Ovary (tissue), 9 donors: ENCODE measurements around the gene LAPTM5. TPM values are rescaled to one million over a fixed set of nuclear protein-coding genes. Genes with fewer than 3 reads are reported as not detected.

ENCODE experiments used
- DNase-seq, 5 donors: peaks; one replicate each; pipeline ENCODE4 v3.0.0-alpha.2; 2019 to 2020
- H3K27ac ChIP-seq, 2 donors: fragments of 200-600 bp; one replicate each; pipeline versions ENCODE4 v1.5.1 to v1.8.0; 2019 to 2022
- H3K27me3 ChIP-seq: fragments of 200-600 bp; one replicate; pipeline ENCODE4 v1.8.0; 2022
- H3K36me3 ChIP-seq: fragments of 200-600 bp; sonication (generic); one replicate; pipeline ENCODE4 v1.5.1; 2019
- H3K4me1 ChIP-seq: one replicate; pipeline ENCODE4 v1.8.1; 2013; ENCODE audit warnings: mild to moderate bottlenecking, moderate library complexity; ENCODE audit not compliant: insufficient read depth
- H3K4me3 ChIP-seq: fragments of 200-600 bp; sonication (generic); one replicate; pipeline ENCODE4 v1.5.1; 2017
- H3K9me3 ChIP-seq, 2 donors: fragments of 200-600 bp in 1 of 2; sonication (generic) in 1 of 2; one replicate each; pipeline versions ENCODE4 v1.5.1 to v1.8.1; 2013 to 2019; ENCODE audit warnings: mild to moderate bottlenecking in 1 of 2, moderate library complexity in 1 of 2
- EP300 ChIP-seq: sonication (generic); formaldehyde crosslinking; IDR thresholded peaks from one replicate; pipeline ENCODE4 v1.6.1; 2017; ENCODE audit warnings: antibody characterized with exemption
- POLR2A ChIP-seq: fragments of 450-650 bp; IDR thresholded peaks from one replicate; pipeline ENCODE4 v1.6.1; 2017; ENCODE audit warnings: antibody characterized with exemption, mild to moderate bottlenecking, moderate library complexity
- WGBS, 3 donors: extraction: QIAGEN DNeasy Blood & Tissue Kit in 1 of 3; methylation state at CpG; one replicate each; pipeline versions ENCODE4 v1.1.5 to v1.1.7; 2013 to 2017; 5-methylcytosine and 5-hydroxymethylcytosine counted together
- intact Hi-C, 4 donors: fragments of 100-400 bp; cut with DNase I; formaldehyde crosslinking; loops; one replicate each; pipeline versions ENCODE4 v1.11.0 to v1.15.1; 2022 to 2023
- polyA plus RNA-seq, 2 donors: library from polyadenylated mRNA; stranded (reverse); fragments of 200-250 nt in 1 of 2; fragments of 350-450 nt in 1 of 2; fragmentation: Illumina TruSeq in 1 of 2; extraction: RNeasy Lipid Tissue Mini Kit (QIAGEN cat#74804) in 1 of 2; gene quantifications; one replicate each; pipeline ENCODE4 v1.2.3, GENCODE V29; 2013 to 2014
- total RNA-seq, 7 donors: library from RNA; depleted of rRNA in 2 of 7; stranded (reverse); fragments of >200 nt in 2 of 7; fragmentation: NEBNext Ultra II Directional in 3 of 7; extraction: Animal tissue kit (Norgen Biotek cat#: 25700) in 3 of 7; gene quantifications; one replicate each; pipeline versions ENCODE4 v1.1.0 to v1.2.4, GENCODE V29; 2016 to 2023
- TF ChIP-seq, protein P1 (sequence below), 3 donors: fragments of 450-650 bp in 2 of 3; fragments of 200-600 bp in 1 of 3; IDR thresholded peaks; one replicate each; pipeline versions ENCODE4 v1.5.1 to v1.8.0; 2016 to 2022; ENCODE audit warnings: antibody characterized with exemption in 3 of 3, mild to moderate bottlenecking in 1 of 3
- donor health status: DM: no; HTN: no; CAD: no; lungs with moderate emphysema.
- donor health status: DM: no; HTN: no; CAD: no.
- donor health status: Bipolar disorder and iron deficiency.
- donor health status: DM: yes; HTN: yes; CAD: no.
- donor health status: DM: no; HTN: no; CAD: no.
- donor health status: DM: yes; HTN: yes; CAD: no.

Gene LAPTM5
- total and polyA plus RNA-seq, 9 donors: 15.3 to 103 (median 20.3) TPM

DNA sequence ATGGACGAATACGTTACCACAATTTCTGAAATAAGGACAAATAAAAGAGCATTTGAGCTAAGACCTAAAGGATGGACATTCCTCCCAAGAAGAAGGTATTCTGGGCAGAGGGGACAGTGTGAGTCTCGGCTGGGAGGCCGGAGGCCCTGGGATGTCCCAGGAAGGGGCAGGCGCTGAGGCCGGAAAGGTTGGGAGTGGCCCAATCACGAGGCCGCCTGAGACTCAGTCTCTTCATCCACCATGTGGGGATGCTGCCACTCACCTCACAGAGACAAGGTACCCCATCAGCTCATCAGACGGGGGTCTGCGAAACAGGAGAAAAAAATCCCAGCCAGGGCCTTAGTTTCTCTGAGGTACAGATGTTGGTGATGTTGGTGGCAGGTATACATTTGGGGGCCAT lies 24.3 kb upstream of the LAPTM5 start:
- 59 to 69% (median 63%) methylated on average over 10 of the region's 10 CpGs for WGBS, 3 donors
- intact Hi-C loops: loop anchor here (1.0 to 10.0 kb wide), 3 partner anchors 129 to 1547 kb away; partner anchors contain the start of genes MECR (in 1 of the 4) and PTPRU (in 1 of the 4)

DNA sequence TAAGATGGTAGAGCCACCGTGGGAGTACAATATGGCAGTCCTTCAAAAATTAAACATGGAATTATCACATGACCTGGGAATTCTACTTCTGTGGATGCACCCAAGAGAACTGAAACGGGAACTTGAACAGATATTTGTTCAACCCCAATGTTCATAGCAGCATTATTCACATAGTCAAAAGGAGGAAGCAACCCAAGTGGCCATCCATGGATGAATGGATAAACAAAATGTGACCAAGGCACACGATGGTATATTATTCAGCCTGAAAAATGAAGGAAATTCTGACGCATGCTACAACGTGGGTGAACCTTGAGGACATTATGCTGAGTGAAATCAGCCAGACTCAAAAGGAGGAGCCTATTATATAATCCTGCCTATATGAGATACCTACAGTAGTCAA lies 22.8 kb upstream of the LAPTM5 start:
- H3K4me1 ChIP-seq: no peaks in the 10 kb centered on the region
- no peaks in the 10 kb centered on the region for H3K36me3 ChIP-seq
- no peak overlapping the region for H3K27ac ChIP-seq
- DNase-seq: no peak
- 36 to 48% (median 40%) methylated on average over 5 of the region's 5 CpGs for WGBS, 3 donors
- no peaks in the 10 kb centered on the region for H3K27me3 ChIP-seq
- intact Hi-C loops: loop anchor here in 3 of 4 donors (5.0 to 10.0 kb wide), 2 partner anchors 132 to 1546 kb away; partner anchors contain the start of genes MECR (in 1 of the 3) and PTPRU (in 1 of the 3)
- no peak for TF ChIP-seq POLR2A
- no peak for TF ChIP-seq EP300
- no peaks in the 10 kb centered on the region for H3K9me3 ChIP-seq
- no peak overlapping the region for H3K4me3 ChIP-seq

More for the DNA sequence above, 24.3 kb upstream of the LAPTM5 start:
- no peaks in the 10 kb centered on the region for H3K4me1 ChIP-seq
- no peak overlapping the region for H3K4me3 ChIP-seq
- no peaks in the 10 kb centered on the region for H3K9me3 ChIP-seq
- no peaks in the 10 kb centered on the region for H3K27me3 ChIP-seq
- TF ChIP-seq EP300 (no peak), POLR2A (no peak)
- no peak for DNase-seq
- no peak overlapping the region for H3K27ac ChIP-seq
- H3K36me3 ChIP-seq: no peaks in the 10 kb centered on the region

DNA sequence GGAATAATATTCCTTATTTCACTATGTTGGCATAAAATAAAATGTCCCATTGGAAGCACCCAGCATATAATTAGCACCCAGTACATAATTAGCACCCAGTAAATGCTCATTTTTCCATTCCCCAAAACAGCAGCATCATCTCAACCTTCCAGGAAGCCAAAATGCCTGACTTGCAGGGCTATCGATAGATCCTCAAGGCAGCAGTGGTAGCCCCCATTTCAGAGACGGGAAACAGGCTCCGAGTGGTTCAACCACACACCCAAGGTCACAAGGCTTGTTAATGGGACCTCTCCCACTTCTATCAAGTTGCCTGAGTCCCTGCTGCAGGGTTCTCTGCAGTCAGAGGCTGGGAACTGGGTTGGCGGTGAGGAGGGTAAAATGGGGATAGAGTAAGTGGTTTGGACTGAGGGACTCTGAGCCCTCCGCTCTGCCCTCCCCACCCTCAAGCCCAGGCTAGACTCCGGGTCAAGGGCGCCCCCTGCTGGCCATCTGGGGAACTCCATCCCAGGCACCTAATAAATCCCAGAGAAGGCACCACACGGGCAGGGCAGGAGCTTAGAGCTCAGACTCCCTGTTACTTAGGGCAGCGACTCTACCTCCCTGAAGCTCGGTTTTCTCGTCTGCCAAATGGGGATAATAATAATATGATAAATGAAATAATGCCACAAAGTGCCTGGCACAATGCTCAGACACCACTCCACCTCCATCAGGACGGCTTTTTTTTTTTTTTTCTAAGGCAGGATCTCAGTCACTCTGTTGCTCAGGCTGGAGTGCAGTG lies 21.9 kb upstream of the LAPTM5 start:
- peak; percentile 59 to 88 (median 79) for DNase-seq
- H3K4me1 ChIP-seq: no peaks in the 10 kb centered on the region
- H3K4me3 ChIP-seq: no peak overlapping the region
- intact Hi-C loops: loop anchor here (2.0 to 10.0 kb wide), 4 partner anchors 55 to 1545 kb away; partner anchors contain the start of genes MATN1 (in 1 of the 4), MECR (in 1 of the 4) and PTPRU (in 1 of the 4)
- H3K27ac ChIP-seq: no peak overlapping the region
- no peaks in the 10 kb centered on the region for H3K36me3 ChIP-seq
- 10 to 15% (median 14%) methylated on average over 12 of the region's 12 CpGs for WGBS, 3 donors
- no peaks in the 10 kb centered on the region for H3K9me3 ChIP-seq
- no peak for TF ChIP-seq EP300
- TF ChIP-seq, protein P1, sequence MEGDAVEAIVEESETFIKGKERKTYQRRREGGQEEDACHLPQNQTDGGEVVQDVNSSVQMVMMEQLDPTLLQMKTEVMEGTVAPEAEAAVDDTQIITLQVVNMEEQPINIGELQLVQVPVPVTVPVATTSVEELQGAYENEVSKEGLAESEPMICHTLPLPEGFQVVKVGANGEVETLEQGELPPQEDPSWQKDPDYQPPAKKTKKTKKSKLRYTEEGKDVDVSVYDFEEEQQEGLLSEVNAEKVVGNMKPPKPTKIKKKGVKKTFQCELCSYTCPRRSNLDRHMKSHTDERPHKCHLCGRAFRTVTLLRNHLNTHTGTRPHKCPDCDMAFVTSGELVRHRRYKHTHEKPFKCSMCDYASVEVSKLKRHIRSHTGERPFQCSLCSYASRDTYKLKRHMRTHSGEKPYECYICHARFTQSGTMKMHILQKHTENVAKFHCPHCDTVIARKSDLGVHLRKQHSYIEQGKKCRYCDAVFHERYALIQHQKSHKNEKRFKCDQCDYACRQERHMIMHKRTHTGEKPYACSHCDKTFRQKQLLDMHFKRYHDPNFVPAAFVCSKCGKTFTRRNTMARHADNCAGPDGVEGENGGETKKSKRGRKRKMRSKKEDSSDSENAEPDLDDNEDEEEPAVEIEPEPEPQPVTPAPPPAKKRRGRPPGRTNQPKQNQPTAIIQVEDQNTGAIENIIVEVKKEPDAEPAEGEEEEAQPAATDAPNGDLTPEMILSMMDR (IDR thresholded peaks at IDR 0.05): peak; percentile 74 to 93 (median 75)
- no peaks in the 10 kb centered on the region for H3K27me3 ChIP-seq

DNA sequence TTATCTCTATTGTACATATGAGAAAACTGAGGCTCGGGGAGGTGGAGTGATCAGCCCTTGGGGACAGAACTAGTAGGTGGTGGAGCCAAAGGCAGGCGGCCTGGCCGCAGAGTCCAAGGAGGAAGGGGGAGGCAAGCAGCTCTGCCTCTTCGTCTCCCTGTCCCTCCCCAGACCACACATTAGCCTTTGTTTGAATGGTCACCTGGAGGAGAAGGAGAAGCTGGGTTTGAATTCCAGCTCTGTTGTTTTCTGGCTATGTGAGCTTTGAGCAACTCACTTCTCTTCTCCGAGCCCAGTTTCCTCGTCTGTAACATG lies 21.4 kb upstream of the LAPTM5 start:
- H3K4me3 ChIP-seq: no peak overlapping the region
- no peaks in the 10 kb centered on the region for H3K4me1 ChIP-seq
- no peaks in the 10 kb centered on the region for H3K27me3 ChIP-seq
- intact Hi-C loops: loop anchor here in 3 of 4 donors (2.0 to 10.0 kb wide), 2 partner anchors 54 to 58 kb away; partner anchors contain the start of gene MATN1 (in 1 of the 3)
- no peak overlapping the region for H3K27ac ChIP-seq
- no peaks in the 10 kb centered on the region for H3K9me3 ChIP-seq
- TF ChIP-seq, protein P1 (IDR thresholded peaks at IDR 0.05): no peak
- no peak for TF ChIP-seq POLR2A
- no peak for TF ChIP-seq EP300
- no peak for DNase-seq
- no peaks in the 10 kb centered on the region for H3K36me3 ChIP-seq
- WGBS, 3 donors: 78 to 84% (median 84%) methylated on average over 6 of the region's 6 CpGs

DNA sequence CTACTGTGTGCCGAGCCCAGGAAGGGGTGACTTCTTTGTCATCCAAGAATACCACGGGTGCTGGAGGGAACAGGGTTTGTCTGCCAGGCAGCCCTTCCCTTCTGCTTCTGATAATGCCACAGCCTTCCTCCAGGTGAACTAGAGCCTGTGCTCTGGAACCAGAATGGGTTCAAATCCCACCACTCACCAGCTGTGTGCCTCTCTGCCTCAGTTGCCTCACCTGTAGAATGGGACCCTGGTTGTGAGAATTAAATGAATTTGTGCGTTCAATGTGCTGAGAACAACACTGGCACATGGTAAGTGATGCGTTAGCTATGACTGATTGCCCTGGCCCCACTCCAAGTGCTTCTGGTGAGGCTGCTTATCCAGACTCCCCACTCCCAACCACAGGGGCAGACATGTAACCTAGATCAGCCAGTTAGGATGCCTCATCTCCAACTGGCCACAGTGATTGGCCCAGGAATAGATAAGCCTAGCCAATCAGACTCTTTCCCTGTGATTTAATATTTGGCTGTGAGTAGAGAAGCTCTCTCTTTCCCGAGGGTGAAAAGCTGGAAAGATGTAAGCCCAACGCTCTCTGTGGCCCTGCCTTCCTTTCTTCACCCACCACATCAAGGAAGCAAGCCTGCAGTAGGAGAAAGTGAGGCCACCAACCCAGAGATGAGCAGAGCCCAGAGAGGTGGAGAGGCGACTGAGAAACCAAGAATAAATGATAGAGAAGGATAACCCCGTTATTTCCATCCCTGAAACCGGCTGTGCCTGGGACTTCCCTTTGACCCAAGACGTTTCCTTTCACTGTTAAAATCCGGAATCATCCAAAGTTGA lies 20.8 kb upstream of the LAPTM5 start:
- DNase-seq: no peak
- H3K4me1 ChIP-seq: no peaks in the 10 kb centered on the region
- no peak overlapping the region for H3K4me3 ChIP-seq
- no peaks in the 10 kb centered on the region for H3K9me3 ChIP-seq
- H3K27ac ChIP-seq: no peak overlapping the region
- intact Hi-C loops: loop anchor here in 3 of 4 donors (2.0 to 10.0 kb wide), 2 partner anchors 54 to 58 kb away; partner anchors contain the start of gene MATN1 (in 1 of the 3)
- no peaks in the 10 kb centered on the region for H3K27me3 ChIP-seq
- H3K36me3 ChIP-seq: no peaks in the 10 kb centered on the region
- WGBS, 3 donors: 57 to 66% (median 60%) methylated on average over 11 of the region's 11 CpGs
- TF ChIP-seq POLR2A (no peak), EP300 (no peak)
- TF ChIP-seq, protein P1 (IDR thresholded peaks at IDR 0.05): no peak
